SK-N-SH treated with all-trans-retinoic acid at 6 μM for 48 hours (cell line): ENCODE results near the gene DLL1.

Experiments used
- ARNTL ChIP-seq: fragments of 450-650 bp; formaldehyde crosslinking; IDR thresholded peaks from 2 replicates; pipeline ENCODE4 v1.5.0; 2020; ENCODE audit warnings: low read depth, mild to moderate bottlenecking, moderate library complexity, borderline replicate concordance
- BACH2 ChIP-seq: fragments of 250-450 bp; sonication (Bioruptor Pico); IDR thresholded peaks from 2 replicates; pipeline ENCODE4 v1.9.0; 2021; ENCODE audit warnings: mild to moderate bottlenecking, borderline replicate concordance
- CREB5 ChIP-seq: fragments of 250-450 bp; sonication (Bioruptor Pico); IDR thresholded peaks from 2 replicates; pipeline ENCODE4 v1.5.1; 2020; ENCODE audit warnings: low read depth, mild to moderate bottlenecking, moderate library complexity
- GLIS3 ChIP-seq: fragments of 250-450 bp; sonication (Bioruptor Pico); IDR thresholded peaks from 2 replicates; pipeline ENCODE4 v1.5.0; 2020; ENCODE audit warnings: mild to moderate bottlenecking, moderate library complexity
- ISL1 ChIP-seq: fragments of 250-450 bp; sonication (Bioruptor Pico); IDR thresholded peaks from 2 replicates; pipeline ENCODE4 v2.1.2; 2022; ENCODE audit warnings: mild to moderate bottlenecking, moderate library complexity
- OSR1 ChIP-seq: fragments of 250-450 bp; sonication (Bioruptor Pico); IDR thresholded peaks from 2 replicates; pipeline ENCODE4 v1.8.0; 2022; ENCODE audit warnings: moderate library complexity, mild to moderate bottlenecking, inconsistent platforms
- PATZ1 ChIP-seq: fragments of 250-450 bp; sonication (Bioruptor Pico); IDR thresholded peaks from 2 replicates; pipeline ENCODE4 v1.8.0; 2020; ENCODE audit warnings: mild to moderate bottlenecking, moderate library complexity, borderline replicate concordance
- RARB ChIP-seq: fragments of 250-450 bp; sonication (Bioruptor Pico); IDR thresholded peaks from 2 replicates; pipeline ENCODE4 v1.8.0; 2021; ENCODE audit warnings: mild to moderate bottlenecking, moderate library complexity
- TCF4 ChIP-seq: fragments of 250-450 bp; sonication (Bioruptor Pico); IDR thresholded peaks from 2 replicates; pipeline ENCODE4 v1.8.0; 2021; ENCODE audit warnings: mild to moderate bottlenecking, moderate library complexity, borderline replicate concordance
- TOX ChIP-seq: fragments of 250-450 bp; sonication (Bioruptor Pico); IDR thresholded peaks from 2 replicates; pipeline ENCODE4 v1.8.0; 2021; ENCODE audit warnings: mild to moderate bottlenecking, moderate library complexity, borderline replicate concordance
- TSHZ2 ChIP-seq: fragments of 250-450 bp; sonication (Bioruptor Pico); IDR thresholded peaks from 2 replicates; pipeline ENCODE4 v1.5.0; 2020; ENCODE audit warnings: mild to moderate bottlenecking, moderate library complexity
- ZFP3 ChIP-seq: fragments of 250-450 bp; sonication (Bioruptor Pico); IDR thresholded peaks from 2 replicates; pipeline ENCODE4 v1.5.0; 2020; ENCODE audit warnings: mild to moderate bottlenecking, moderate library complexity
- ZFP30 ChIP-seq: fragments of 450-650 bp; formaldehyde crosslinking; IDR thresholded peaks from 2 replicates; pipeline ENCODE4 v1.5.0; 2022; ENCODE audit warnings: mild to moderate bottlenecking, moderate library complexity
- ZNF70 ChIP-seq: fragments of 450-650 bp; formaldehyde crosslinking; IDR thresholded peaks from 2 replicates; pipeline ENCODE4 v1.5.0; 2020; ENCODE audit warnings: mild to moderate bottlenecking, moderate library complexity

GRCh38 chr6:170289180-170289931, 1.5 kb downstream of the DLL1 start:
- no peak for TF ChIP-seq ZFP3
- no peak for TF ChIP-seq ISL1 (CRISPR knock-in tag)
- TF ChIP-seq ZFP30 (CRISPR knock-in tag) = no peak
- no peak for TF ChIP-seq RARB (CRISPR knock-in tag)
- TF ChIP-seq OSR1 (CRISPR knock-in tag) = no peak
- no peak for TF ChIP-seq GLIS3 (CRISPR knock-in tag)
- no peak for TF ChIP-seq TCF4 (CRISPR knock-in tag)
- no peak for TF ChIP-seq BACH2 (CRISPR knock-in tag)
- no peak for TF ChIP-seq ZNF70 (CRISPR knock-in tag)
- TF ChIP-seq CREB5 (CRISPR knock-in tag) = no peak
- no peak for TF ChIP-seq PATZ1 (CRISPR knock-in tag)
- no peak for TF ChIP-seq ARNTL (CRISPR knock-in tag)
- no peak for TF ChIP-seq TSHZ2
- TF ChIP-seq TOX (CRISPR knock-in tag) = no peak
